ENCODE measurements around the gene TLCD2.

The TLCD2 gene

GRCh38 chr17:1743088-1743439, 32.9 kb upstream of the TLCD2 start:
- TF ChIP-seq GATA2 (IDR thresholded peaks at IDR 0.05; ENCODE audit: low read depth, low read length), result no peak
- TF ChIP-seq GATA3 (IDR thresholded peaks at IDR 0.05; ENCODE audit: low read depth, low read length), result no peak

- TF ChIP-seq GATA2 (IDR thresholded peaks at IDR 0.05; ENCODE audit: low read depth, low read length) (no peak), GATA3 (IDR thresholded peaks at IDR 0.05; ENCODE audit: low read depth, low read length) (no peak)
Measured at GRCh38 chr17:1742371-1743087, 32.4 kb upstream of the TLCD2 start, which contains the start of gene SERPINF2. TSS of gene SERPINF2 (plus strand) at chr17:1742871. CDS start at chr17:1744996, 2,125 bp downstream.

- no peak for TF ChIP-seq GATA2 (IDR thresholded peaks at IDR 0.05; ENCODE audit: low read depth, low read length)
- TF ChIP-seq GATA3 (IDR thresholded peaks at IDR 0.05; ENCODE audit: low read depth, low read length), result no peak
Measured at GRCh38 chr17:1737531-1738291, 27.5 kb upstream of the TLCD2 start.

- TF ChIP-seq GATA2 (IDR thresholded peaks at IDR 0.05; ENCODE audit: low read depth, low read length), result no peak
- no peak for TF ChIP-seq GATA3 (IDR thresholded peaks at IDR 0.05; ENCODE audit: low read depth, low read length)
Measured at GRCh38 chr17:1736348-1737281, 26.4 kb upstream of the TLCD2 start.

GRCh38 chr17:1735834-1736347, 25.7 kb upstream of the TLCD2 start:
- no peak for TF ChIP-seq GATA3 (IDR thresholded peaks at IDR 0.05; ENCODE audit: low read depth, low read length)
- TF ChIP-seq GATA2 (IDR thresholded peaks at IDR 0.05; ENCODE audit: low read depth, low read length), result no peak

GRCh38 chr17:1735418-1735817, 25.2 kb upstream of the TLCD2 start:
- TF ChIP-seq GATA3 (IDR thresholded peaks at IDR 0.05; ENCODE audit: low read depth, low read length) (no peak), GATA2 (IDR thresholded peaks at IDR 0.05; ENCODE audit: low read depth, low read length) (no peak)

GRCh38 chr17:1733759-1734158, 23.6 kb upstream of the TLCD2 start:
- no peak for TF ChIP-seq GATA3 (IDR thresholded peaks at IDR 0.05; ENCODE audit: low read depth, low read length)
- no peak for TF ChIP-seq GATA2 (IDR thresholded peaks at IDR 0.05; ENCODE audit: low read depth, low read length)

- TF ChIP-seq GATA2 (IDR thresholded peaks at IDR 0.05; ENCODE audit: low read depth, low read length) (no peak), GATA3 (IDR thresholded peaks at IDR 0.05; ENCODE audit: low read depth, low read length) (no peak)
Measured at GRCh38 chr17:1732833-1733321, 22.7 kb upstream of the TLCD2 start.

- TF ChIP-seq GATA2 (IDR thresholded peaks at IDR 0.05; ENCODE audit: low read depth, low read length) (no peak), GATA3 (IDR thresholded peaks at IDR 0.05; ENCODE audit: low read depth, low read length) (no peak)
Measured at GRCh38 chr17:1732241-1732832, 22.2 kb upstream of the TLCD2 start.

GRCh38 chr17:1731194-1731506, 21.0 kb upstream of the TLCD2 start:
- TF ChIP-seq GATA3 (IDR thresholded peaks at IDR 0.05; ENCODE audit: low read depth, low read length) (no peak), GATA2 (IDR thresholded peaks at IDR 0.05; ENCODE audit: low read depth, low read length) (no peak)

- TF ChIP-seq GATA2 (IDR thresholded peaks at IDR 0.05; ENCODE audit: low read depth, low read length) (no peak), GATA3 (IDR thresholded peaks at IDR 0.05; ENCODE audit: low read depth, low read length) (no peak)
Measured at GRCh38 chr17:1730326-1731193, 20.4 kb upstream of the TLCD2 start.

- no peak for TF ChIP-seq GATA3 (IDR thresholded peaks at IDR 0.05; ENCODE audit: low read depth, low read length)
- no peak for TF ChIP-seq GATA2 (IDR thresholded peaks at IDR 0.05; ENCODE audit: low read depth, low read length)
Measured at GRCh38 chr17:1729966-1730325, 19.8 kb upstream of the TLCD2 start.
